ENCODE measurements around the gene UBASH3A.
"Not testable (repeated sequence)": the region's sequence is repeated elsewhere in the genome, so short reads cannot be mapped to it uniquely, and the experiment has no call there.

UBASH3A gene

GRCh38 chr21:42453224-42453985, 49.7 kb downstream of the UBASH3A start:
- no peak for DNase-seq

DNA sequence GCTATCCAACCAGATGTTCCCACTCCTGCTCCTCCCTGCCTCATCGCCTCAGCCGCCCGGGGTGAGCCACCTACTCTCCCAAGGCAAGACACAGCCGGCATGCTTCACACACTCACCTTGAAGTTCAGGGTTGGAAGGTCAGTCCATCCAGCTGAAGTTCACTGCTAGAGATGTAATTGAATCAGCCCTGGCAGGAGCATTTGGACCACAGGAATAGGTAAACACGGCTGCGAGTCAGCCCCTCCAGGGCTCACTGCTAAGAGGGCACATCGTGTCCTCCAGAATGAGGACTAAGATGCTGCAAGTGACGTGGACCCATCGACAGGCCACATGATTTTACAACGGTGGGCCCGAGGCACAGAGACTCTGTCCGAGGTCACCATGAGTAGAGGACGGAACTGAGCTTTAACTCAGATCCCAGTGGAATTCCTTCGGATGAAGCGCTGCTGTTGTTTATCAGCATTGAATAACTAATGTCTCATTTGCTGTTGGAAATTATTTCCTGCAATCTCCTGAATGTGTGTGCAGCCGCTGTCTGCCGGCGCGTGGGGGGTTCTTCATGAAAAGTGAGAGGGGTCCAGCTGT, 50.4 kb downstream of the UBASH3A start:
- DNase-seq, result no peak

GRCh38 chr21:42454786-42455185, 51.1 kb downstream of the UBASH3A start:
- no peak for DNase-seq

DNA sequence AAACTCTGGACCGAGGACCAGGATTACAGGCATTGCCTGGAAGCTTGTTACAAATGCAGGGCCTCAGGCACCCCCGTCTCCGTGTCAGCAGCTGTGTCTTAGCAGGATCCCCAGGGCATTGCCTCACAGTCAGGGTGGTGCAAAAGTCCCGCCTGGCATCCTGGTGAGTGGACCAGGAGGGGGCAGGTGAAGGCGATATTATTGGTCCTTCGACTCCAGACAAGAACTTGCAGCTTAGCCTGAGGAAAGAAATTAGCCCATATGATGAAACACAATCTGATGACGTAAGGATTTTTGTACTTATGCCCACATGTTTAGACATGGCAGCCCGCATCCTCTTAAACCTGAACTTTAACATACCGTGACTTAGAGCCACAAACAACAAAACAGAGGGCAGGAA, 51.5 kb downstream of the UBASH3A start:
- peak in 1 of 3 donors; percentile 28 for DNase-seq

DNA sequence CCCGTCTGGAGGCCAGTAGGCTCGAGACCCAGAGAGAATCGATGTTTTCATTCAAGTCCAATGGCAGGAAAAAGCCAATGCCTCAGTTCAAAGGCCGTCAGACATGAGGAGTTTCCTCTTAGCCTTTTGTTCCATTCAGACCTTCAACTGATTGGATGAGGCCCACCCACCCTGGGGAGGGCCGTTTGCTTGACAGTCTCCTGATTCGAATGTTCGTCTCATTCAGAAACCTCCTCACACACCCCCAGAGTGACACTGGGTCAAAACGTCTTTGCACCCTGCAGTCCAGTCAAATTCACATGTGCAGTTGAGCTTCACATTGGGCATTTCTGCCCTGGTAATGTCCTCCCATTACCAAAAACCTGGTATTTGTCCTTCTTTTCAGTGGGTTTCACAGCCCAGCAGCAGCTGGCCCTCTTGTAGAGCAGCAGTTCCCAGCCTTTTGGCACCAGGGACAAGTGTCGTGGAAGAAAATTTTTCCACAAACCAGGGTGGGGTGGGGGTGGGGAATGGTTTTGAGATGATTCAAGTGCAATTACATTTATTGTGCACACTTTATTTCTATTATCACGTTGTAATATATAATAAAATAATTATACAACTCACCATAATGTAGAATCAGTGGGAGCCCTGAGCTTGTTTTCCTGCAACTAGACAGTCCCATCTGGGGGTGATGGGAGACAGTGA, 52.2 kb downstream of the UBASH3A start:
- no peak for DNase-seq

DNA sequence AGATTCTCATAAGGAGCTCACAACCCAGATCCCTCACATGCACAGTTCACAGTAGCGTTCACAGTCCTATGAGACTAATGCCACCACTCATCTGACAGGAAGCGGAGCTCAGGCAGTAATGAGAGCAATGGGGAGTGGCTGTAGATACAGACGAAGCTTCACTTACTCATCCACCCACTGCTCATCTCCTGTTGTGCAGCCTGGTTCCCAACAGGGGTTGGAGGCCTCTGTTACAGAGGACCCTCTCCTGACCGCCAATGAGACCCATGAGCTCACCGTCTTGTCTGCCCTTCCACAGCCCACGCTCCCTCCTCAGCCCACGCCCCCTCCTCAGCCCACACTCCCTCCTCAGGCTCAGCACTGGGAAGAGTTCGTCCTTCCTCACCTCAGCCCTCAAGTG, 52.8 kb downstream of the UBASH3A start:
- DNase-seq, result peak; percentile 60 to 69 (median 66)

DNA sequence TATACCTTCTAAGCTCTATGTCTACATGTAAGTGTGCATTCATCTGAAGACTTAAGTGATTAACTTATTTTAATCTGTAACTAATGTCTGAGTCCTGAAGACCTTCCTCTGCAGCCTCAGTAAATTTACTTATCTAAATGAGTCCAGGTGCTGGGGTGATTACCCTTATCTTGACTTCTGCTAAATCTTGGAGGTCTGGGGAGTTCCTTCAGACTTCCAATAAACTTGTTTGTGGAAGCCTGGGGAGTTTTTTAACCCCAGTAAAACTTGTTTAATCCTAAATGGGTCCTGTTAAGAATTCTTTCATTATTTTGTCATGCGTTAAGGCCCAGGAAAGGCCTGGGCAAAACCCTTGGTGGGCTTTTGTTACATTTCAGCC, 55.4 kb downstream of the UBASH3A start:
- DNase-seq, result no peak

- DNase-seq, result no peak
These were observed 56.0 kb downstream of the UBASH3A start for GRCh38 chr21:42459546-42460215.

DNA sequence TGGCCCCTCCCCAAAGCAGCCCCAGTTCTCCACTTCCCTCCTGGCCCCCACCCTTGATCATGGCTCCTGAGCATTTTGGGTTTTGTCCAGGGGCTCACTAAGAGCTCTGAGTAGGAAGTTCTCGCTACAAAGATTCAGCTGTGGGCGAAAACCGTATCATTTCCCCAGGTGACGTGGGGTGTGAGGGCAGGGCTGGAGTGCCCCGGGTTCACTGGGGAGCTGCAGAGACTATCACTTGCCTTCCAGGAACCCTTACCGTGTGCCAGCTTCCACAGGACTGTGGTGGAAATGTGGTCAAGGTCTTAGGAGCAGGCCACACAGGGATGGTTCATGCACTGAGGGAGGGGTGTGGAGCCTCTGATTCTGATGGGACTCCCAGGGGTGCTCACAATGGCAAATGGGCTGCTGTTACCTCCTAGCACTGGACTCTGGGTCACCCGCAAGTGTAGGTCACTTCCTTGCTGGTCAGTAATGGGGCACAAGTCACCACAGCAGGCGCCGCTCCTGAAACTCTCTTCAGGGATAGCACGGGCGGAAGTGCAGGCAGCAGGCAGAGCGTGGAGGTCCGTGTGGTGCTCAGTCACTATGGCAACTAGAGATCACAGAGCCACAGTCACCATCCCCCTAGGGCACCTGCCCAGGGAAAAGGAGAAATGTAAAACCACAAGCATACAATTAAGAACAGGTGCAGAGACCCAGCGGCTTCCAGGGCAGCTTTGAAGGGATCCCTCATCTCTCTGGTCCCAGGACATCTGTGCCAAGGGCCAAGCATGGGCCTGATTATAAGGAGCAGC, 56.9 kb downstream of the UBASH3A start:
- DNase-seq, result no peak

DNA sequence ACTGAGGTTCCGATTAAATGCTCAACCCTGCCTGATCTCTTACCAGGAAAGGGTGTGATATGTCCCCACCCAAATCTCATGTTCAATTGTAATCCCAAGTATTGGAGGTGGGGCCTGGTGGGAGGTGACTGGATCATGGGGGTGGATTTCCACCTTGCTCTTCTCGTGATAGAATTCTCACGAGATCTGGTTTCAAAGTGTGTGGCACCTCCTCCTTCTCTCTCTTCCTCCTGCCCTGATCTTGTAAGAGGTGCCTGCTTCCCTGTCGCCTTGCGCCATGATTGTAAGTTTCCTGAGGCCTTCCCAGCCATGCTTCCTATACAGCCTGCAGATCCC, 57.5 kb downstream of the UBASH3A start:
- DNase-seq, result no peak

GRCh38 chr21:42461881-42462877, 58.5 kb downstream of the UBASH3A start:
- peak; percentile 40 to 61 (median 56) for DNase-seq

GRCh38 chr21:42463861-42464515, 60.3 kb downstream of the UBASH3A start:
- DNase-seq, result peak; percentile 55 to 60 (median 57)

DNA sequence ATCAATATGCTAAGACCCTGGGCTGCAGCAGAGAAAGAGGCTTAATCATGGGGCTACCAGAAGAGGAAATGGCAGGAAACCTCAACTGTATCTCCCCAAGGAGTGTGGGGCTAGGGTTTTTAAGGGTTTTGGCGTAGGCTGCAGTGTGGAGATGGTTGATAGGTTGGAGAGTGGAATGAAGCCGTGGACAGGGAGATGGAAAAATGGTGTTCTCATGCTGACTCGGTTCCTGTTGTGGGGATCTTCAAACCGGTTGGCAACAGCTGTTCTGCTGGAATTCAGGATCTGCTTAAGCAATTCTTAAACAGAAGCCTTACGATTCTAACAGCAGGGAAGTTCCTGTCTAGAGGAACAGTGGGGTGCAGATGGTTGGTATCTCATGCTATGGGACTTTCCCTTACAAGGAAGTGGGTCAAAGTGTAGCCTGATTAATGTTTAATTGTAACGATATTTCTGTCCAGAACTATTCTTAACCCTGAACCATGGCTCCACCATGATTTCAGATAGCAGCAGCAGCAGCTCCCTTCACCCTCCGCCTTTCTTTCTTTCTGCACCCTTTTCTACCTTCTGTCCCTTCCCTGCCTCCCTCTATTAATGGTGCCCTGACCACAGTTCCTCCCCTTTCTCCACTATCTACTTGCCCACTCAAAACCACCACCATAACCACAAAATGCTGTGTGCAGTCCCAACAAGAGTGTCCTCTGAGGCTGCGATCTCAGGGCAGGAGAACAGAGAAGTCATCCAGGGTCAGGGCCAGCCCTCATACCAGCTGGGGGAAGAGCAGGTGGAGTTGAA, 61.5 kb downstream of the UBASH3A start:
- DNase-seq, result peak; percentile 80 to 87 (median 81)

DNA sequence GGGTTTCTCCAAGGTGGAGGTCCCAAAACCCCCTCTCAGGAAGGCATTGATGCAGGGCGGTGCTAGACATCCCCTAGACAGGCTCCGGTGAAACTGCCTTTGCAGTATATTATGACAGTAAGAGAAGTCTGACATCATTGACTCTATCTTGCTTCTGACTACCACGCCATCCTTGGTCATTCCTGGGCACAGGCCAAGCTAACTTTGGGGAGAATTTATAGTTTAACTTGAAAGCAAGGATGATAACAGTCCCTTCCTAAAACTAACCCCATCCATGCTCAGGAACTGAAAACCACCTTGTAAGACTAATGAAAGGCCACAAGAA, 62.1 kb downstream of the UBASH3A start:
- peak in 2 of 3 donors; percentile 48 to 59 for DNase-seq

DNA sequence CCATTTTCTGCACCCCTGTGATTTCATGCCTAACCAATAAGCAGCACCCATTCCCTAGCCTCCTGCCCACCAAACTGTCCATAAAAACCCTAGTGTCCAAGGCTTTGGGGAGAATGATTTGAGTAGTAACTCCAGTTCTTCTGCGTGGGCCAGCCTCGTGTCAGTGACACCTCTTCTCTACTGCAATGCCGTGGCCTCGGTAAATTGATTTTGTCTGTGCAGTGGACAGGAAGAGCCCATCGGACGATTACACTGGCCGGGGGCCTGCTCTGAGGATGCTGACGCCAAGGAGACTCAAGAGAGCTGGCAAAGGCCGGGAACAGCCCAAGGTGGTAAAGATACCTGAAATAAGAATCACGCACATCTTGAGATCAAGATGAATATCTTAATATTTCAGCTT, 63.0 kb downstream of the UBASH3A start:
- no peak for DNase-seq

DNA sequence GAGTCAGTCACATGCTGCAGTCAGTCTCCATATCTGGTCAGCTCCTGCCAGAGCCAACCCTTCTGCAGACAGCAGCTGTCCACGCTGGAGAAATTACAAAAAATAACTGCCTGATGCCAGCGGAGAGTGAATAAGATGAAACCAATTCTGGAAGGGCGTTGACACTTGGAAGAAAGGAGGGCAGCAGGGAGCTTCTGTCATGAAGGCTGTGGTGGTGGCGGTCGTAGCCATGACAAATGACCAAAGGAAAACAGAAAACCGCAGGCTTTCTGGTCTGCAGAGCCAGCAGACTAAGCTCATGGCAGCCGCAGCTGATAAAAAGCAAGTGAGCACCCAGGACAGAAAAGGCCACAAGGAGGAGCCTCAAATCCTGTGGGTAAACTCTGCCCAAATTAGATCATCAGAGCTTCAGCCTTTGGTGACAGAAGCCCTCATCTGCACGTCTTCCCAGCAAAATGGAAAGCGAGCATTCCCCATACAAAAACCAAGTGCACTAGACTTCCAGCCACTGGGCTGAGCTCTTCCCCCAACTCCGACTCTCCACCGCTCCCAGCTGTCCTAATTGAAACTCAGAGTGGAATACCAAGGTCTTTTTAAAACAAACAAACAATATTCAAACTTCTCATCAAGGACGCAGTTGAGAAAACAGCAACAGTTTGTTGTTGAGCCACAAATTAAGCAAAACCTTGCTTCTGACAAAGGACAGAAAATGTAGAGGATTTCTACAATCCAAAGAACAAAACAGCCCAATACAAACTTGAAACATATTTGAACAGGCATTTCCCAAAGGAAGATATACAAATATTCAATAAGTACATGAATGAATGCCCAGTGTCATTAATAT, 63.7 kb downstream of the UBASH3A start:
- peak; percentile 77 to 83 (median 77) for DNase-seq

GRCh38 chr21:42468491-42469131, 64.9 kb downstream of the UBASH3A start:
- no peak for DNase-seq

DNA sequence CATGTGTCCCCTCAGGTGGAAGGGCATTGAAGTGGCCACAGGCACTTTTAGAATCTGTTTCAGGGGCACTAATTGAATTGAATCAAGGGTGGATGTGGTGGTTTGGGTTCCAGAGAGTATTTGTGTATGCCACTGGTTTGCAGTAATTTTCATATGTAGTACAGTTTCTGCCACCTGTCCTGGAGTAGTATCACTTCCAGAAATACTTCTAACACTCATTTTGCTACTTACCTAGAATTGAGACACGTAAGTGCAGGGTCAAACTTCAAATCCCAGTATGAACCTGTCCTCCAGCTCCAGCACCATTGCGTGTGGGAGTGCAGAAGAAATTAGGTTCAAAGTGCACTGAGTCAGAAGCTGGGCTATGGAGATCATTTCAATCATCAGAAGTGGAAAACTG, 65.6 kb downstream of the UBASH3A start:
- DNase-seq, result no peak

GRCh38 chr21:42469726-42470125, 66.0 kb downstream of the UBASH3A start:
- DNase-seq, result not testable (repeated sequence)
